OCI-LY7 (cell line): ENCODE data around the gene DDX51.

ENCODE experiments used
- EZH2phosphoT487 ChIP-seq: fragments of 200-600 bp; sonication (generic); IDR thresholded peaks from 2 replicates; pipeline ENCODE4 v1.6.1; 2018; ENCODE audit warnings: low read depth, borderline replicate concordance, mild to moderate bottlenecking, mixed run types, antibody characterized with exemption, low read length, moderate library complexity, mixed read lengths
- TF ChIP-seq, protein P1 (sequence below): fragments of 200-600 bp; sonication (generic); conservative IDR thresholded peaks from 2 replicates; pipeline ENCODE4 v1.5.1; 2014; ENCODE audit warnings: mild to moderate bottlenecking, antibody characterized with exemption, low read length, moderate library complexity, mixed read lengths

DNA sequence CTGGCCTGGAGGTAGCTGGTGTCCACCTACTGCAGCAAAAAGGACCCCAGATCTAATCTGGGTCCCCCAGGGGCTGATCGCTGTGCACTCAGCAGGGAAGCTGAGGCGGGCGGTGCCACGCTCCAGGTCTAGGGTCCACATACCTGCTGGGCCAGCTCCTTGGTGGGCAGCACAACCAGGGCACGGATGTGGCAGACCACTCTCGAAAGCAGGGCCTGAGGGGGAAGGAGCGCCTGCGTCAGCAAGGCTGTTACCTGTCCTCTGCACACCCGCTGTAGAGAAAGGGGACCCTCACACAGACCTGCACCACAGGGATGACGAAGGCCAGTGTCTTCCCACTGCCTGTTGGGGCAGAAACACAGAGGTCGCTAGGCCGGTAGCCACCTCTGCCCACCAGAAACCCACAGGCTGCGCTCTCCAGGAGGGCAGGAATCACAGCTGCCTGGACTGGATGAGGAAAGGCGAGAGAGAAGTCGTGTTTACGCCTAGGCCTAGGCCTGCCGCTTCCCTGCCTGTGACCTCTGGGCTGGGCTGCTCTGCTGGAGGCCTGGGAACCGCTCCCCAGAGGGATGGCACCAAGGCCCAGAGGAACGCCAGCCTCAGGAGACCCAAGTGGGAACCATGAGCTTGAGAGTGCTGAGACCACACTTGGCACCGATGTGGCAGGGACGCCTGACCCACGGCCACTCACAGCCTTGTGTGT, 2.0 kb downstream of the DDX51 start:
- TF ChIP-seq, protein P1, sequence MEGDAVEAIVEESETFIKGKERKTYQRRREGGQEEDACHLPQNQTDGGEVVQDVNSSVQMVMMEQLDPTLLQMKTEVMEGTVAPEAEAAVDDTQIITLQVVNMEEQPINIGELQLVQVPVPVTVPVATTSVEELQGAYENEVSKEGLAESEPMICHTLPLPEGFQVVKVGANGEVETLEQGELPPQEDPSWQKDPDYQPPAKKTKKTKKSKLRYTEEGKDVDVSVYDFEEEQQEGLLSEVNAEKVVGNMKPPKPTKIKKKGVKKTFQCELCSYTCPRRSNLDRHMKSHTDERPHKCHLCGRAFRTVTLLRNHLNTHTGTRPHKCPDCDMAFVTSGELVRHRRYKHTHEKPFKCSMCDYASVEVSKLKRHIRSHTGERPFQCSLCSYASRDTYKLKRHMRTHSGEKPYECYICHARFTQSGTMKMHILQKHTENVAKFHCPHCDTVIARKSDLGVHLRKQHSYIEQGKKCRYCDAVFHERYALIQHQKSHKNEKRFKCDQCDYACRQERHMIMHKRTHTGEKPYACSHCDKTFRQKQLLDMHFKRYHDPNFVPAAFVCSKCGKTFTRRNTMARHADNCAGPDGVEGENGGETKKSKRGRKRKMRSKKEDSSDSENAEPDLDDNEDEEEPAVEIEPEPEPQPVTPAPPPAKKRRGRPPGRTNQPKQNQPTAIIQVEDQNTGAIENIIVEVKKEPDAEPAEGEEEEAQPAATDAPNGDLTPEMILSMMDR: no peak
- no peak for TF ChIP-seq EZH2phosphoT487
